RWPE2 (cell line): ENCODE data around the gene DUSP14.
A peak's percentile ranks its signal among the peaks of the same experiment; 100 is the strongest.

Source experiments
- ATAC-seq: fragments of 200-7000 bp; cut with Tn5 transposase; 3 replicates; pipeline ENCODE4 v1.9.1; 2021; ENCODE audit warnings: low read depth
- DNase-seq: peaks from one replicate; pipeline ENCODE4 v3.0.0-alpha.2; 2020; ENCODE audit warnings: low spot score
- H3K27ac ChIP-seq: fragments of 450-650 bp; 2 replicates; pipeline ENCODE4 v1.5.1; 2017; ENCODE audit warnings: mild to moderate bottlenecking; ENCODE audit not compliant: poor library complexity, severe bottlenecking
- H3K27me3 ChIP-seq: fragments of 250-450 bp; sonication (Bioruptor Pico); 2 replicates; pipeline ENCODE4 v1.5.1; 2021; ENCODE audit warnings: mild to moderate bottlenecking, moderate library complexity; ENCODE audit not compliant: insufficient read depth, poor library complexity, severe bottlenecking
- H3K36me3 ChIP-seq: fragments of 250-450 bp; sonication (Bioruptor Pico); 2 replicates; pipeline ENCODE4 v1.5.1; 2020; ENCODE audit warnings: low read depth, mild to moderate bottlenecking, moderate library complexity
- H3K4me1 ChIP-seq: fragments of 250-450 bp; sonication (Bioruptor Pico); 2 replicates; pipeline ENCODE4 v1.5.1; 2021; ENCODE audit warnings: mild to moderate bottlenecking, moderate library complexity; ENCODE audit not compliant: insufficient read depth, poor library complexity, severe bottlenecking
- H3K4me3 ChIP-seq: fragments of 250-450 bp; sonication (Bioruptor Pico); 2 replicates; pipeline ENCODE4 v1.5.1; 2021; ENCODE audit warnings: mild to moderate bottlenecking, moderate library complexity; ENCODE audit not compliant: severe bottlenecking
- H3K9me3 ChIP-seq: fragments of 250-450 bp; sonication (Bioruptor Pico); 2 replicates; pipeline ENCODE4 v1.5.1; 2021; ENCODE audit warnings: mild to moderate bottlenecking, moderate library complexity; ENCODE audit not compliant: severe bottlenecking
- TF ChIP-seq, protein P1 (sequence below): fragments of 450-650 bp; IDR thresholded peaks from one replicate; pipeline ENCODE4 v1.5.1; 2017; ENCODE audit warnings: mild to moderate bottlenecking, moderate library complexity; ENCODE audit not compliant: poor library complexity, severe bottlenecking

DUSP14 gene

DNA sequence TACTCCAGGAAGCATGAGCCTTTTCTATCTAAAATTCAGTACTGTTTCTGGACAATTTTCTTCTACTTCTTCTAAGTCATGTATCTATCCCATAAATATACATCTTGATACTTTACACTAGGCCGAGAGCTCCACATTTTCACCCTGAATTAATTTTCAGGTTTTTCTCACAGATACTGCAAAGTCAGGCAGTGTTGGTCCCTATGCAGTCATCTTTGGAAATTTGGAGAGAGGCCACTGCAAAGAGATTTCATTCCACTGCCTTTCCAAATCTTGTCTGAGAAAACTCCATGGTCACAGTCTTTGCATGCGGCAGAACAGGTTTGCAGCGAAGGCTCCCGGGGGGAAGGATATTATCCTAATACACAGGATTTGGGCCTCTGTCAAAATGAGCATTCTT lies 28.2 kb downstream of the DUSP14 start:
- H3K4me1 ChIP-seq: peaks cover 3% of the 10 kb centered on the region
- ATAC-seq: no peak
- H3K27ac ChIP-seq: no peak overlapping the region
- H3K36me3 ChIP-seq: peaks cover 40% of the 10 kb centered on the region
- DNase-seq: no peak
- no peak overlapping the region for H3K4me3 ChIP-seq
- no peaks in the 10 kb centered on the region for H3K9me3 ChIP-seq
- TF ChIP-seq, protein P1, sequence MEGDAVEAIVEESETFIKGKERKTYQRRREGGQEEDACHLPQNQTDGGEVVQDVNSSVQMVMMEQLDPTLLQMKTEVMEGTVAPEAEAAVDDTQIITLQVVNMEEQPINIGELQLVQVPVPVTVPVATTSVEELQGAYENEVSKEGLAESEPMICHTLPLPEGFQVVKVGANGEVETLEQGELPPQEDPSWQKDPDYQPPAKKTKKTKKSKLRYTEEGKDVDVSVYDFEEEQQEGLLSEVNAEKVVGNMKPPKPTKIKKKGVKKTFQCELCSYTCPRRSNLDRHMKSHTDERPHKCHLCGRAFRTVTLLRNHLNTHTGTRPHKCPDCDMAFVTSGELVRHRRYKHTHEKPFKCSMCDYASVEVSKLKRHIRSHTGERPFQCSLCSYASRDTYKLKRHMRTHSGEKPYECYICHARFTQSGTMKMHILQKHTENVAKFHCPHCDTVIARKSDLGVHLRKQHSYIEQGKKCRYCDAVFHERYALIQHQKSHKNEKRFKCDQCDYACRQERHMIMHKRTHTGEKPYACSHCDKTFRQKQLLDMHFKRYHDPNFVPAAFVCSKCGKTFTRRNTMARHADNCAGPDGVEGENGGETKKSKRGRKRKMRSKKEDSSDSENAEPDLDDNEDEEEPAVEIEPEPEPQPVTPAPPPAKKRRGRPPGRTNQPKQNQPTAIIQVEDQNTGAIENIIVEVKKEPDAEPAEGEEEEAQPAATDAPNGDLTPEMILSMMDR: no peak
- H3K27me3 ChIP-seq: no peaks in the 10 kb centered on the region

DNA sequence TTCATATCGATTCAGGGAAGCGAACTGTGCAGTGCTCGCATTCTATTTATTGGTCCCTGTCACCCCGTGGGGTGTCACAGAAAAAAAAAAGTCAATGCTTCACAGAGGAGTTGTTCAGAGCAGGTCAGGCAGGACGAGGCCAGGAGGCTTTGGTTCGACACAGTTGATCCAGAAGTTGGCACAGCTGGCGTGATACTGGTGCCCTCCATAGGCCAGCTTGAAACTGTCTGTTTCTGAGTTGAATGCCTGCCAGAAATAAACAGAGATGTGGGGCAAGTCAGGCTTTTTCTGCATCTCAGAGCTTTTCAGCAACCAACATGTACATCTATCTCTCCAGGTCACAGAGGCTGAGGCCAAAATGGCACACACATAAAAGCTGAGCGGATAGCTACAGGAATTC lies 29.1 kb downstream of the DUSP14 start:
- H3K27ac ChIP-seq: no peak overlapping the region
- H3K9me3 ChIP-seq: no peaks in the 10 kb centered on the region
- TF ChIP-seq, protein P1: peak; percentile 21
- H3K27me3 ChIP-seq: no peaks in the 10 kb centered on the region
- H3K36me3 ChIP-seq: peaks cover 36% of the 10 kb centered on the region
- ATAC-seq: no peak
- DNase-seq: no peak
- peaks cover 3% of the 10 kb centered on the region for H3K4me1 ChIP-seq
- no peak overlapping the region for H3K4me3 ChIP-seq

DNA sequence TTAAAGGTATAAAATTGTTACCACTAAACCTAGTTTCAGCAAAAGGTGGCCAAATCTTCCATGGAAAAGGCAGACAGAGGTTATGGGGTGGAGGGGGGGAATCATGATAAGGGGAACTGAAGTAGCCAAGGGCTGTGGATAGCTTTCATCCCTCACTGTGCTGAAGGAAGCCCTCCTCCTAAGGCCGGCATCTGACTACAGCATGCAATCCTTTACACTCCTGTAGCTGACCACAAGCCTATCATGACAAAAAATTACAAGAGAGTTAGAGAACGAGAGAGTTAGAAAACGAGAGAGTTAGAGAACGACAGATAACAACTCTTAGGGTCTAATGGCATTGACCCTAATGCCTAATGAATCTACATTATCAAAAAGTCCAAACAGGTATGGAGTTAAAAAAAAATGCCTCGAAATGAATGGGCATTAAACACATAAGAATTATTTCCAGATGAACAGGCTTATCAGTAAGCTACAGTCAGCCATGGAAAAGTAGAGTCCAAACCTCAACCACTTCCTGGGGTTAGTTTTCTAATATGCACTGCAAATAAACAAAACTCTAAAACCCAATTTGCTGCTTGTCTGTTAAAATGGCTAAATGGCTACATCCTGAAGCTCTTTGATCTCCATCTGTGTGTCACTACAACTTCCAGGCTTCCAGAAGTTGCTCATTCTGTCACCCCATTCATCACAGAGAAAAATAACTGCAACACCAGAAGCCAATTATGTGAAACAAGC lies 29.7 kb downstream of the DUSP14 start:
- no peak for DNase-seq
- no peak for ATAC-seq
- Histone ChIP-seq H3K9me3 (no peaks in the 10 kb centered on the region), H3K36me3 (peaks cover 39% of the 10 kb centered on the region), H3K4me1 (peaks cover 3% of the 10 kb centered on the region), H3K27me3 (no peaks in the 10 kb centered on the region), H3K27ac (no peak overlapping the region), H3K4me3 (no peak overlapping the region)
- TF ChIP-seq, protein P1: no peak

DNA sequence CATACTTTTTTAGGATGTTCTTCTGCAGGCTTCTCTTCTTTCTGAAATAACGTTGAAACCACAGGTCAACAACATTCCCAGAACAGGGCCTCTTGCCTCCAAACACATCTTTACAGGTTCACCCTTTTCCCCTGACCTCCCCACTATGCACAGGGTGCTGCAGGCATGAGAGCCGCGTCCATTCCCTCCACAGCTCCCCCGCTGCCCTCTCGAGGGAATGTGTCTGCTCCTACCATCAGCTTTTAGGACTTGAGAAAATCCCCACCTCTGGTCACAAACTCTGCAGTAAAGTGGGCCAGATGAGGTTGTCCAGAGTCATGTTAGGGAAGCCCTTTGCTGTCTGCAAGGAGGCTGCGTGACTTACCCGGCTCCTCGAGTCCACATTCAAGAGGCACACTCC lies 30.5 kb downstream of the DUSP14 start:
- ATAC-seq: no peak
- TF ChIP-seq, protein P1: no peak
- no peak overlapping the region for H3K27ac ChIP-seq
- H3K4me3 ChIP-seq: no peak overlapping the region
- H3K9me3 ChIP-seq: no peaks in the 10 kb centered on the region
- peaks cover 37% of the 10 kb centered on the region for H3K36me3 ChIP-seq
- peaks cover 3% of the 10 kb centered on the region for H3K4me1 ChIP-seq
- DNase-seq: no peak
- H3K27me3 ChIP-seq: no peaks in the 10 kb centered on the region

DNA sequence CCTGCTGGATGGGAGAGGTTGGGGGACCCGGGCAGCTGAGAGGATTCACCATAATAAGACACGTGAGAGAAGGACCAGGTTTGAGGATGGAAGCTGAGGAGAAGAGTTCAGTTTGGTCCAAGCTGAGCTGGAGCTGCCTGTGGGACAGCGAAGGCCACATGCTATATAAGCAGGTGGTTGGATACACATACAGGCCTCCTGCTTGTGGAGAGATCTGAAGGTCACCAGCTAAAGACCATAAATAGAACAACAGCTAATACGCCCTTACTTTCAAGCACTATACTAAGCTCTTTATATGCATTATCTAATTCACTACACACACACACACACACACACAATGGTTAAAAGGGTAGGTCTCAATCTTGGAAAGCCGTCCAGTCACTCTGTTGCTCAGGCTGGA lies 32.1 kb downstream of the DUSP14 start:
- TF ChIP-seq, protein P1: no peak
- no peak overlapping the region for H3K4me3 ChIP-seq
- DNase-seq (no peak), ATAC-seq (no peak)
- peaks cover 39% of the 10 kb centered on the region for H3K36me3 ChIP-seq
- H3K27ac ChIP-seq: no peak overlapping the region
- H3K9me3 ChIP-seq: no peaks in the 10 kb centered on the region
- no peaks in the 10 kb centered on the region for H3K4me1 ChIP-seq
- no peaks in the 10 kb centered on the region for H3K27me3 ChIP-seq
